ENCODE data around the gene GALNT16.
"Not testable (repeated sequence)": the region's sequence is repeated elsewhere in the genome, so short reads cannot be mapped to it uniquely, and the experiment has no call there.

The GALNT16 gene

DNA sequence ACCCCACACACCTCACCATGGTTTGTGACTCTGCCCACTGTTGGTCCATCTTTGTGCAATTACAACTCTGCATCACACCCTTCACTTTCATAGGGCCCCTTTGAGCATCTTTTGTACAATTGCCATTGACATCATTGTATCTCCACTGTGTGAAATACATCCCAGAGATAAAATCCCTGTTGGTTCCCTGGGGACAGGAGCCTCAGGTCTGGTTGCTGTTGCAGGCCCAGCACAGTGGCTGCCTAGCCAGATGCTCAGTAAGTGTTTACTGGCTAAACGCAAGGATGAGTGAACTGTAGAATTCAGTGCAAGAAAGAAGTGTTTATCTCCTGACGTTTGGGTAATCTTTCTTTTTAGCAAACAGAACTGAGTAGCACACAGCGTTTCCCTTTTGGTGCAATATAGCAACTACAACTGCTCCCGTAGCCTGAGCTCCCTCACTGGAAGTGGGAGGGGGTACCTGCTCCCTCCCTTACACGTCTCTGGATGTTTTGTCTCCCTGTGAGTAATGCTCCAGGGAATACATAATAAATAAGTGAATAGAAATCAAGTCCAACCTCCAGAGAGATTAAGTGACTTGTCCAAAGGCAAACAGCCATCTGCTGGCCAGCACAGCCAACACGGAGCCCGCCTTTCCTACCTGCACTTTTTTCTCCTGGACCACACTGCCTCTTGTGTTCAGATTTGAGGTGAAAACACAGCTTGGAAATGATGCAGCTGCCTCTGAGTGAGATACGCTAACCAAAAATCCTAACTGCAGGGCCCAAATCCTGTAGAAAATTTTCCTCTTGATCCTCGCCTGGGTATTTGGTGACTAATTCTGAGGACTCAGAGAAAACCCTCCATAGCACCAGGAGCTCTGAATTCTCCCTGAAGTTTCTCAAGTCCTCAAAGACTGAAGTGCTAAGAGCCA is 27.4 kb downstream of the GALNT16 start:
- no peak for DNase-seq

GRCh38 chr14:69288011-69288771 is 28.2 kb downstream of the GALNT16 start:
- no peak for DNase-seq

GRCh38 chr14:69288956-69289705 is 29.2 kb downstream of the GALNT16 start:
- no peak for DNase-seq

GRCh38 chr14:69289811-69290520 is 30.0 kb downstream of the GALNT16 start:
- DNase-seq: no peak

DNA sequence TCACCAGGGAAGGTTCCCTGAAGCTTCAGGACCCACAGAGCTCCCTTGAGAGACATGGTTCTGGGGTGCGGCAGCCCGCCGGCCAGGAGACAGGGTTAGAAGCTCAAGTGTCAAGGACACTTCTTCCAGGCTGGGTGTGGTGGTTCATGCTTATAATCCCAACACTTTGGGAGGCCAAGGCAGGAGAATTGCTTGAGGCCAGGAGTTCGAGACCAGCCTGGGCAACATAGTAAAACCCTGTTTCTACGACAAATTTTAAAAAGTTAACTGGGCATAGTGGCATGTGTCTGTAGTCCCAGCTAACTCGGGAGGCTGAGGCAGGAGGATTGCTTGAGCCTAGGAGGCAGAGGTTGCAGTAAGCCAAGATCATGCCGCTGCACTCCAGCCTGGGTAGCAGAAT is 30.9 kb downstream of the GALNT16 start:
- DNase-seq: not testable (repeated sequence)

DNA sequence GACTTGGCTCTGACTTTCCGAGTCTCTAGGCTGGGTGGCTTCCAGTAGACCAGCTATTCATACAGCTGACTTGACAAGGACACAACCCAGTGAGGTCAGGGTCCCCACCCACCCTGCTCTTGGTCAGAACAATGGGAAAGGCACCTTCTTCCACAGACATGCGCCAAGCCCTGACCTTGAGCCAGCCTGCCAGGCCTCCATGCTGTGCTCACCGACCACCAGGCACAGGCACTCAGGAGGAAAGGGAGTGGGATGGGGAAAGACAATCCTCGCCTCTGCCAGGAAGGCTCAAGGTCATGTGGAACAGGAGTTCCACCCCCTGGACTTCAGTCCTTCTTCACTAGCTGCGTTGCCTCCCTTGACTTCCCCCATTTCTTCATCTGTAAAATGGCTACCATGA is 31.4 kb downstream of the GALNT16 start:
- no peak for DNase-seq

DNA sequence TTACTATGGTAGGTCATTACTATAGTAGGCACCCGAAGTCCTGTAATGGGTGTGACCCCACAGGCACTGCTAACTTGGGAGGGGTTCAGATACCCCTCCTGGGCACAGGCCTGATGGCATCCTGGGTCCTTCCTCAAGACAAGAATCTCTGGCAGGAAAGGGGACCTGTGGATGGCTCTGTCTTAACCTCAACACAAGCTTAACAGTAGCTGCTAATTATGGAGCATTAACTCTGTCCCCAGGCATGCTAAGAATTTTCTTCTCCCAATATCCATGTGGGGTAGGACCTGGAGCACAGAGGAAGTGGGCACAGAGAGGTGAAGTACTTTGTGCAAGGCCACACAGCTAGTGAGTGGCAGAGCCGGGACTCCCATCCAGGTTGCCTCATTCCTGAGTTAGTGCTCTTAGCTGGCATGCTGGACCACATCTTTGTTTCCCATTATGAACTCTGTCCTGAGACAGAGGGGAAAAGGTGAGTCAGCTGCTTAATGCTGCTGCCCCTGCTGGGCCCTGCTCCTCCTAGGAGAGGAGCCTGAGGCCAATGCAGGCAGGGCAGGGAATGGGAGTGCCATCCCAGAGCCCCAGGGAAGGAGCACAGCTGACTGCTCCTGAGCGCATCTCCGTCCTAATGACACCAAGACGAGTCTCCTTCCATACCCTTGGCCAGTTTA is 32.1 kb downstream of the GALNT16 start:
- no peak for DNase-seq

DNA sequence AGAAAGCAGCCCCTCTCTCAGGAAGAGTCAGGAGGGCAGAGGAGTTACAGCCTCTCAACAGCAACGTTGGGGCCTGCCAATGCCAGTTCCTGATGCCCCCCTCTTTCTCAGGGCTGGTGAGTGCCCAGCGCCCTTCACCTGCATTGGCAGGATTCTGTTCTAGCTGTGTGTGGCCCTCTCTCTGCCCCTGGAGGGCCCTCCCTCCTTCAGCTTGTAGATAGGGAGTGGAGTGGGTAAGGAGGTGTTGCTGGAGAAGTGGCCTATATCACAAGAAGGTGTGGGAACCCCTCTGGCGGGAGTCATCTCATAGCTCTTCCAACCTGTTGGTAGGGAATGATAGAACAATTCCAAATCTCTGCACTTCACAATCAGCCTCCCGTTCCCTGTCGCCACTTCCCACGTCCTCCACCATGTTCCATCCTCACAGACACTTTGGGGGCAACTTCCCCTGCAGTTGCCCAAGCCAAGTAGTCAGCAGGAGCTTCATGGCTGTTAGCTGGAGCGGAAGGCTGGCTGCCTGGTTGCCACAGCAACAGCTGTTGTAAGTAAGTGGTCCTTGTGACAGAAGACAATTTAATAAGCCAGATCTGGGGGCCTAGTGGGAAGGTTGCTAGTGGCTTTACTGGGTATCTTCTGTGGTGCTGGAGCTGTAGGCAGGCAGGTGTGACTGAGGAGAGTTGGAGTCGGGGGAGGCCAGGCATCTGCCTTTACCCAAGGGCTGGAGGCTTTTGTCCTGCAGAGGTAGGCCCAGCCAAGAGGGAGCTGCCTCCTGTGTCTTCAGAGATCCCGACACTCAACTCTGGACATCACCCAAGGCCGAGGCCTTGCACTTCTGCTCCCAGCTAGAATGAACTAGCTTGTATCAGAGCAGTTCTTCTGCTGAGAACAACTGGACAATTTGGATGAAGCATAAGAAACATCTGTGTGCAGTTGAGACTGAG is 38.4 kb downstream of the GALNT16 start:
- no peak for DNase-seq

DNA sequence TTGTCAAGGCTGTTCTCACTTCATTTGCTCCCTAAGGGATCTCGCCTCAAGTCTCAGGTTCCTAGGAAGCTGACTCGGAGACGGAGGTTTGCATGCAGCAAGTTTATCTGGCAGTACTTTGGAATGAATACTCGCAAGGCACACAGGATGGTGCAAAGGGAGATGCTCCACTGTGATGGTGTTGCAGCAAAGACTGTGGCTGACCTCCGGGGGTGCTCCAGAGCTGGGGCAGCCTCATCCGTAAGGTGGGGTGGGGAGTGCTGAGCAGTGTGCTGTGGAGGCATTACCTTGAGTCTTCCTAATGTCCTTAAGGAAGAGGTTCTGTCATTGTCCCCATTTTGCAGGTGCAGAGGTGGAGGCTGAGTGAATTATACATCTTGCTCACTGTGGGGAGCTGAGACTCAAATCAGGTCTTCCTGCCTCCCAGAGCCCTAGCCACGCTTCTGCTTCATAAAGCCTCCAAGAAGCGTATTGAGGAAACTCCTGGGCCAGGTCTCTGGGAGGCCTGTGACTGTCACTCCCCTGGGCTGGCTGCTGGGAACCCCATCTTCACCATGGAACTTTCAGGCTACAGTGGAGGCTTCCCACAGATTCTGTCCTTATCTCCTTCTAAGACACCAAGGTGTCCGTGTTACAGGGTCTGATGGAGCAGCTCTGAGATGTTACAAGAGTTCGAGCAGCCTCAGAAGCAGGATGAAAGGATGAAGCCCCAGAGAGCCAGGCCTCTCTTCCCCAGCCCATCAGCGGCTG is 39.5 kb downstream of the GALNT16 start:
- no peak for DNase-seq

- no peak for DNase-seq
Observed at GRCh38 chr14:69300601-69301221, 40.8 kb downstream of the GALNT16 start.

DNA sequence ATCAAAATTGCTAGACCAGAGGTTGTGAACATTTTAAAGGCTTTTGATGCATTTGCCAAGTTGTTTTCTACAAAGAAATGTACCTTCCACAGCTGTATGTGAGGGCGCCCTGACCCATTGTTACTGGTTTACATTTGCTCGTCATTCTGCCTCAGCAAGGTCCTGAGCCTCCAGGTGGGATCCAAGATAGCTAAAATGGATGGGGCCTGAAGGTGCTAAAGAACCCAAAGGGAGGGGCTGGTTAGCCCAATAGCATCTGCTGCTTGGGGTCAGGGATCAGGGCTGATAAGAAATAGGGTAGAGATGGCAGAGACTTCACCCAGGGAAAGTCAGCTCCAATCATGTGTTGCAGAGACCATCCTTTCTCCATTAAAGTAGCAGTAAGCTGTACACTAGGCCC is 43.1 kb downstream of the GALNT16 start:
- DNase-seq: no peak

- no peak for DNase-seq
Observed at GRCh38 chr14:69312608-69313007, 52.6 kb downstream of the GALNT16 start.

GRCh38 chr14:69313176-69313575 is 53.2 kb downstream of the GALNT16 start:
- no peak for DNase-seq

DNA sequence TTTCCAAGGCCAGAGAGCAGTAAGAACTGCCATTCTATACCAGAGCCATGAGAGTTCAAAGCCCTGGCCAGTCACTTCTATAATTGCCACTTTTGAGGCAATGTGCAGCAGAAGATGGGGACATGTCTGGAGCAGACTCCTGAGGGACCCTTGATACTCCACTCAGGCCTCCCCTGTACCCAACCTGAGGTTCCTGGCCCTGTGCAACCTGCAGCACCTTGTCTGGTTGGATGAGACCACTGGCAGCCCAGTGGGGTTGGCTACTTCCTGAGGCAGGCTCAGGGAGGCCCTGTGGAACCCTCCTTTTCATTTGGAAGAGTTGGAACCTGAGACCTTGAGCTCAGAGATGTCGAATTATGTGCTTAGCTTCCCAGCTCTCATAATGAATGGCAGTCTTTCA is 54.4 kb downstream of the GALNT16 start:
- no peak for DNase-seq

DNA sequence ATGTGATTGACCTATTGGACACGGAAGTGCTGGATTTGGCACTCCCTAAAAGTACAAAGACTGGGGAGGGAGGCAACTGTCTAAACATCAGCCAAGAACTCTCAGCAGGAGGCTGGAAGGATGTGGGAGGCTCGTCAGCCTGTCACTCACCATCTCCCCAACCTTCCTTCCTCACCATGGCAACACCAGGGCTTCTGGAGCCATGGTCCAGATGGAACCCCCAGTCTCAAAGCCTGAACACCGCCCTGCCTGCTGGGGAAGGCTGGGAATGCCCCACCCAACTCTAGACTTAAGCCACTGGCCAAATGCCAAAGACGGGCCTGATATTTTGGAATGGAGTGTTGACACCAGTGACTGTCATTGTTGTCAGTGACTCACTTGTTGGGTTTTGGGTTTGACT is 55.3 kb downstream of the GALNT16 start:
- DNase-seq: no peak

- no peak for DNase-seq
Observed at GRCh38 chr14:69316449-69317101, 56.6 kb downstream of the GALNT16 start.

DNA sequence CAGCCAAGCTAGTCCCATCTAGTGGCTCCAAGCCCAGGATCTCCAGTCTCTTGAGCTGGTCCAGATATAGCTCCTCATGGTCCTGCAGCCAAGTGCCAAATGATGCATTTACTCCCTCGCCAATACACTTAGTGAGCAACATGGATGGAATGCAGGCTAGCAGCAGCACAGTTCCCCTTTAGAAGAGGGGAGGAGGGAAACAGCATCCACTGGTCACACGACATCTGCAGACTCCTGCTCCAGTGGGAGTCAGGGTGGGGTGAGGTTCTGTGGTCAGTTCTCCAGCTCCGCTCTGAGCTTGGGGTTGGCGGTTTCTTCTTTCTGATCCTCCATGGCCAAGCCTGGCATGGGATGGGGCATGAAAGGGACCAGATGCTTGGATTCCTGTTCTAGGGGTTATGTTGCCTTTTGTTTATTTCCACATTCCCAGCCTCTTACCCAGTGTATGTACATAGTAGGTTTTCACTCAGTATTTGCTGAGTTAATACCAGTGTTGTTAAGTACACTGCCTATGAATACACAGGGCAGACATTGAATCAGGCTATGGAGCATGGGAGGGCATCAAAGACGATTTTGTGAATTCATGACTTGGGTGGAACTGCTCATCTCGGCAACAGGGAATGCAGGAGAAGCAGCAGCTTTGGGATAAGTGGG is 57.3 kb downstream of the GALNT16 start:
- DNase-seq: no peak

- DNase-seq: no peak
Observed at GRCh38 chr14:69317780-69318179, 57.8 kb downstream of the GALNT16 start.

DNA sequence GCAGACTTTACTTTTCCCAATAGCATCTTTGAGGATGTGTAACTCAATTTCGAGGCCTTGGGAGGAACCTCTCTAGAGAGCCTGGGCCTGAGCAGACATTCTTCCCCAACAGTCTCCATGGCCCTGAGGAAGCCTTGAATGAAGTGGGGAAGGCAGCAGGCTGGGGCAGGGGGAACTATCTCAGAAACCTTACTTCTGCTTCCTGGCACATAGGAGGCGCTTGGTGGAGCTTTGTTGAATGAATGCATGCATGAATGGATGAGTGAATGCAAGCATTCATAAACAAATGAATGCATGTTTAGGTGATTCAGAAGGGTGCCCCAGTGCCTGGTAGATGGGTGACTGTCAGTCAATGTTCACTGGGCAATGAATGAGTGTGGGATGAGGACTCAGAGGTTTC is 58.3 kb downstream of the GALNT16 start:
- DNase-seq: no peak
